HG03378 (cell line): Measurements from ENCODE around the gene RNLS.

Source experiments
- ATAC-seq: cut with Tn5 transposase; IDR thresholded peaks from one replicate; pipeline ENCODE4 v1.9.1; 2021; ENCODE audit warnings: mild to moderate bottlenecking, moderate library complexity; ENCODE audit not compliant: unreplicated experiment

The RNLS gene

GRCh38 chr10:88482220-88482619, 100.9 kb downstream of the RNLS start:
- no peak for ATAC-seq

- no peak for ATAC-seq
Measured at GRCh38 chr10:88478256-88478655, 104.9 kb downstream of the RNLS start.

- no peak for ATAC-seq
Measured at GRCh38 chr10:88477343-88478085, 105.6 kb downstream of the RNLS start.

GRCh38 chr10:88474884-88475844, 108.0 kb downstream of the RNLS start:
- no peak for ATAC-seq

- no peak for ATAC-seq
Measured at GRCh38 chr10:88473989-88474883, 108.9 kb downstream of the RNLS start.

- no peak for ATAC-seq
Measured at GRCh38 chr10:88472540-88472939, 110.6 kb downstream of the RNLS start.

DNA sequence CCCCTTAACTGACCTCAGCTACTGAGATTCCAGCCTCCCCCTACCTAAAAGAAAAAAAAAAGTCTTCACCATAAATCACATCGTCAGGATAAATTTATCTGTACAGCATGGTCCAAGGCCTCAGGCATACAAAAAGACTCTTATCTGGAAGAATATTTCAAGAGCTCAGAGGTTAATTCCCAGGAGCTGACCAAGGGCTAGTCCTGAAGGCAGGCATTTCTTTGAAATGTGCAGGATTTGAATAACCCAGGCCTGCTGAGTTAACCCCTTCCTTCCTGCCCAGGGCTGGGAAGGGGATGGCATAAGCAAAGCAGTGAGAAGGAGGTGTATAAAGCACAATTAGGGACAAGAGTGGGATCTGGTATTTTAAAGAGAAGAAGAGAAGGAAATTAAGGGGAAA, 111.2 kb downstream of the RNLS start:
- ATAC-seq = no peak

GRCh38 chr10:88467835-88468485, 115.2 kb downstream of the RNLS start:
- ATAC-seq = no peak

GRCh38 chr10:88466786-88467185, 116.3 kb downstream of the RNLS start:
- ATAC-seq = no peak

DNA sequence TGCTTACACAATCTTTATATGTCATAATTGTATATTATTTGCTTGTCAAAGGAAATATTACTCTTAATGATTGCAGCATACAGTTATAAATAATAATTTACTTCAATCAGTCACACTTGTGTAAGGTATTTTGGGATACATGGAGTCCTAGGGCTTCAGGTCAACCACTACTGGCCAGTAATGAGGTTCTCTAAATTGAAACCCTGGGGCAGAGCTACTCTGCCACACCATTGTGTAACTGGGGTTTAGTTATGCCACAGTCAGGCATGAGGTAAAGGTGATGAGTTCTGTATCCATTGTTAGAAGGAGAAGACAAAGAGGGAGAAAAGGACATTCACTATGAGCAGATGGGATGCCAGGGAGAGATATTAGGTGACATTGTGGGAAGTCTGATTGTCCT, 117.4 kb downstream of the RNLS start:
- no peak for ATAC-seq

DNA sequence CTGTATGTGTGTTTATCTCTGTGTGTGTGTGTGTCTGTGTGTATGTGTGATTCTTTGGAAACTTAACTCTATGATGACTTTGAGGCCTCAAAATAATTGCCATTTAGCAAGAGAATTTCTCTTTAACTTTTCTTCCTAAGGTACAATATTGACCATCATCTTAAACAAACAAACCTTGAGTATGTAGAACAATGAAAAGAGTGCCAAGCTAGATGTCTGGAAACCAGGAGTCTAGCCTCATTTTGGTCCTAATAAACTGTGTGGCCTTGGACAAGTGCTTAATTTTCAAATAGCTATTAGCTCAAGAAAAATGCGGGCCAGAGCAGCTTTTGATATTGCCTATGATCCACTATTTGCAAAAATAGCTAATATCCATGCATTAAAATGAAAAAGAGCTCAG, 119.3 kb downstream of the RNLS start:
- ATAC-seq = no peak

GRCh38 chr10:88461426-88461825, 121.7 kb downstream of the RNLS start:
- ATAC-seq = no peak

DNA sequence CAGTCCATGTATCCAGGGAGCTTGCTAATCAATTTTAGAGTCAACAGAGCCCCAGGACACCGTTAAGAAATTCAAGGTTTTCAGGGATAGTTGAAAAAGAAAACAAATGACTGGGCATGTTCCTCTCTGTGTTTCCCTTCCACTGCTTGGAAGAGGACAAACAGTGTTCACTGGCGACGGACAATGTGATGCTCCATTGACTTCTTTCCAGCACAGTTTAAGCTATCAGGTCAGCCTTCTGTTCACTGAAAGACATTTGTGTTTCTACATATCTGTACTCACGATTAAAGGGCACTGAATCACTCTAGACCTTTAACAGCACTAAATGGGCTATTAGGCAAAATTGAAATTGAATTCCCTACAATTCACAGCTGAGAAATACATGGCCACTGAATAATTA, 123.6 kb downstream of the RNLS start:
- ATAC-seq = no peak

- no peak for ATAC-seq
Measured at GRCh38 chr10:88458209-88458608, 124.9 kb downstream of the RNLS start.

- ATAC-seq = no peak
Measured at GRCh38 chr10:88457660-88458059, 125.5 kb downstream of the RNLS start.

GRCh38 chr10:88456730-88457129, 126.4 kb downstream of the RNLS start:
- no peak for ATAC-seq

GRCh38 chr10:88455831-88456230, 127.3 kb downstream of the RNLS start:
- ATAC-seq = no peak

DNA sequence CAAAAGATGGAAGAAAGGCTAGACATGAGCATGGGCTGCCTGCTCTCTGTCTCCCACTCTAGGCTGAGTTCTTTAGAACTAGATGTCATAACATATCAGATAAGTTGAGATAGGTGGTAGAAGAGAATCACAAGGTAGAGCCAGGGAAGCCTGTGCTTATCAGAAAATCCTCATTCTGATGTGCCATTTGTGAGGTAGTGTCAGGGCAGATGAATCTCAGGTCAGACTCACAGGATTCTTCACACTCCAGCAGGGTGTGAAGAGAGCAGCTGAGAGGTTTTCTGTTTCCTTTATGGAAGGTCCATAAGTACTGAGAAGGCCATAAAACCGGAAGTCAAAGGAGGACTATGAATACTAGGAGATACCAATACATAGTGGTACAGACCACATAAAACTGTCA, 132.9 kb downstream of the RNLS start:
- no peak for ATAC-seq

GRCh38 chr10:88442716-88443115, 140.4 kb downstream of the RNLS start:
- ATAC-seq = no peak

DNA sequence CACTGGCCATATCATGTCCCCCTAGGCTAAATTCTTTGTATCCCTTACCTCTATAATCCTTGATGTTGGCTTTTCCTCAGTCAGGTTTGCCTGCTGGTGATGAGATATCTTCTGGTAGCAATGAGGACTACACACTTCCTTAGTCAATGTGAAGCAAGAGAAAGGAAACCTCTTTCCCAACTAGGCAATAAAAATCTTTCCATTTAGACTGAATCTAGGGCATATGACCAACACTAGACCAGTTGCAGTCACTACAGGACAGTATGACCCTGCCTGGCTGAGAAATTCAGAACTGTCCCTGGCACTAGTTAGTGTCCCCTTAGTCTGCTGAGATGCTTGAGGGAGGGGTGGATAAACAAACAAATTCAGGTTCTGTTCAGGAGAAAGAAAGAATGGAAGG, 142.6 kb downstream of the RNLS start:
- no peak for ATAC-seq

- ATAC-seq = no peak
Measured at GRCh38 chr10:88439932-88440331, 143.2 kb downstream of the RNLS start.
